ENCODE measurements around the gene GABARAP. TPM values are rescaled to one million over a fixed set of nuclear protein-coding genes. Genes with fewer than 3 reads are reported as not detected.

The GABARAP gene
- total RNA-seq, 8 experiments from 2014 or later: 336 to 734 (median 573) TPM

- Histone ChIP-seq H3K4me3 (peak overlapping the region; percentile 68 to 98 (median 81)), H3K4me1 (replicated peaks in 1 of 2) (peaks cover 23% of the 10 kb centered on the region in 2 donors), H3K27ac (peak overlapping the region; percentile 88 to 89)
- 0 to 20% (median 1%) methylated on average over 1 to 7 of the region's 9 CpGs; no CpG with 5 or more reads in 4 of the 10 experiments for WGBS, 10 experiments
- in situ Hi-C loops (cut with MboI; ENCODE audit: low pct_unique_long_range_greater_than_20kb in 2 of 9, low sequenced_read_pairs in 9 of 9, unreplicated experiment in 9 of 9): no loop called here
- peak; percentile 5 to 21 (median 12) for ATAC-seq (replicated peaks in 6 of 8)
Observed at GRCh38 chr17:7233701-7234082, 8.6 kb downstream of the GABARAP start.

- WGBS, 10 experiments: 46 to 100% (median 80%) methylated on average over 1 to 5 of the region's 5 CpGs; no CpG with 5 or more reads in 3 of the 10 experiments
- in situ Hi-C loops (cut with MboI; ENCODE audit: low pct_unique_long_range_greater_than_20kb in 2 of 9, low sequenced_read_pairs in 9 of 9, unreplicated experiment in 9 of 9): no loop called here
- H3K4me3 ChIP-seq: peak overlapping the region in 3 of 5 donors; percentile 74 to 85 (median 81)
Observed at GRCh38 chr17:7232114-7232513, 10.1 kb downstream of the GABARAP start.

DNA sequence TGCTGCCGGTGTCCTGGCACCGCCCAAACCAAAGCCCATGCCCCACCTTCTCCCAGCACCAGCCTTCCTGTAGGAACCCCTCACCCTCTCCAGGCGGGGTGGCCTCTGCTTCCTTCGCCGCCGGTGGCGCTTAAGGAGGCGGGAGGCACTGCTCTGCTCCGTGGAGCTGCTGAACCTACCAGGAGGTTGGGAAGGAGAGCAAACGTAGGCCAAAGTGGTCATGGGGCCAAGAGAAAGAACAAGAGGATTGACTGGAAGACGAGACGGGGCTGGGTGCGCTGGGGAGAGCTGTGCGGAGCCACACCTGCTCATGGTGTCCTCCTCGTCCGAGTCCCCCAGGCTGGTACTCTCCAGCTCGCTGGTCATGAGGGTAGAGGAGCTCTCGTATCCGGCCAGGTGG lies 12.7 kb downstream of the GABARAP start:
- ATAC-seq (replicated peaks in 6 of 8): no peak
- Histone ChIP-seq H3K27ac (no peak overlapping the region), H3K4me1 (replicated peaks in 1 of 2) (peaks cover 12 to 13% of the 10 kb centered on the region in 2 donors), H3K4me3 (no peak overlapping the region)
- in situ Hi-C loops (cut with MboI; ENCODE audit: low pct_unique_long_range_greater_than_20kb in 2 of 9, low sequenced_read_pairs in 9 of 9, unreplicated experiment in 9 of 9): no loop called here
- WGBS, 10 experiments: no CpG with 5 or more reads among the region's 19 CpGs

More at GRCh38 chr17:7232114-7232513, 10.1 kb downstream of the GABARAP start:
- Histone ChIP-seq H3K27ac (no peak overlapping the region), H3K4me1 (replicated peaks in 1 of 2) (peaks cover 20% of the 10 kb centered on the region in 2 donors)
- no peak for ATAC-seq (replicated peaks in 6 of 8)

- WGBS, 10 experiments: 75 to 100% (median 99%) methylated on average over 1 to 6 of the region's 14 CpGs; no CpG with 5 or more reads in 2 of the 10 experiments
- Histone ChIP-seq H3K27ac (no peak overlapping the region), H3K4me1 (replicated peaks in 1 of 2) (peaks cover 12 to 13% of the 10 kb centered on the region in 2 donors), H3K4me3 (no peak overlapping the region)
- ATAC-seq (replicated peaks in 6 of 8): no peak
- in situ Hi-C loops (cut with MboI; ENCODE audit: low pct_unique_long_range_greater_than_20kb in 2 of 9, low sequenced_read_pairs in 9 of 9, unreplicated experiment in 9 of 9): no loop called here
Observed at GRCh38 chr17:7228920-7229319, 13.3 kb downstream of the GABARAP start.

DNA sequence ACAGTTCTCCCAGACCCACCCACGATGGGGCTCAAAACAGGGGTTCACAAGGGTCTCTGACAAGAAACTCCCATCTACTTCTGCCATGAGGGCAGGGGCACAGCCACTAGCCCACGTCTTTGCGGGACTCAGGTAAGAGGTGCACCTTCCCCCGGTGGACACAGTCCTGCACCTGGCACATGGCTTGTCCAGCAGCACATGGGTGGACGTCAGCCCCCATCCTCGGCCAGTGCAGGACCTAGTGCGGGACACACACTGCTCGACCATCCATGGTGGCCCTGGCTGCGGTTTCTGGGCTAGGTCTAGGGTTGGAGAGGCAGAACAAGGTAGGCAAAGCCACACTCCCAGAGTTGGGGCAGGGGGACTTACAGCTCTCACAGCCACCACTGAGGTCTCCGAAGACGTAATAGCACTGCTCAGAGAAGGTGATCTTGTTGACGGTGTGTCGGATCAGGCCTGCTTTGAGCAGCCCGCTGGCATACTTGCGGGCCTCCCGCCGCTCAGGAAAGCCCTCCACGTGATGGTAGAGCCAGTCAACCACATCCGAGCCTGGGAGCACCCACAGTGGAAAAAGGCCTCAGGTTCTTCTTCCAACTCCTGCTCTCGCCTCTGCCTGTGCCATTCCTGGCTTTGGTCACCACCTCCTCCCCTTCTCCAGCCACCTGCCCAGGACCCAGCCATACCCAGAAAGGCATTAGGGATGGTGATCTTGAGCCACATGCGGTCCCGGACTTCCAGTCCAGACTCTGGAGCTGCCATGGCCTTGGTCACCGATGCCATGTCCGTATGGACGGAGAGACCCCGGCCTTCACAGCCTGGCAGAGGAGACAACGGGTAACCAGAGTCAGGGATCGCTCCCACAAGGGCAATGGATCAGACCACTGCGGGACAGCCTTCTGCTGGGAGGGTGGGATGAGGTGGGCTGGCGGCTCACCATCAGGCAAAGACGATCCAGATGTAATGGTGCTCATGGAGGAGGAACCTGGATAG lies 15.2 kb downstream of the GABARAP start:
- WGBS, 10 experiments: 73 to 100% (median 93%) methylated on average over 2 to 10 of the region's 31 CpGs; no CpG with 5 or more reads in 4 of the 10 experiments

GRCh38 chr17:7225711-7226331 lies 16.4 kb downstream of the GABARAP start:
- 93 to 100% (median 96%) methylated on average over 3 to 5 of the region's 21 CpGs; no CpG with 5 or more reads in 7 of the 10 experiments for WGBS, 10 experiments
- Histone ChIP-seq H3K27ac (no peak overlapping the region), H3K4me1 (replicated peaks in 1 of 2) (peaks cover 1 to 3% of the 10 kb centered on the region in 2 donors), H3K4me3 (no peak overlapping the region)
- ATAC-seq (replicated peaks in 6 of 8): peak in 4 of 8 experiments; percentile 3 to 11 (median 4)
- in situ Hi-C loops (cut with MboI; ENCODE audit: low pct_unique_long_range_greater_than_20kb in 2 of 9, low sequenced_read_pairs in 9 of 9, unreplicated experiment in 9 of 9): no loop called here

More for the DNA sequence above, 15.2 kb downstream of the GABARAP start:
- Histone ChIP-seq H3K27ac (no peak overlapping the region), H3K4me3 (no peak overlapping the region), H3K4me1 (replicated peaks in 1 of 2) (peaks cover 2 to 4% of the 10 kb centered on the region in 2 donors)
- in situ Hi-C loops (cut with MboI; ENCODE audit: low pct_unique_long_range_greater_than_20kb in 2 of 9, low sequenced_read_pairs in 9 of 9, unreplicated experiment in 9 of 9): no loop called here
- ATAC-seq (replicated peaks in 6 of 8): no peak

- WGBS, 10 experiments: 100% methylated on average over 1 of the region's 15 CpGs; no CpG with 5 or more reads in 8 of the 10 experiments
- no peak overlapping the region for H3K4me3 ChIP-seq
- no peak for ATAC-seq (replicated peaks in 6 of 8)
- peaks cover 7 to 8% of the 10 kb centered on the region in 2 donors for H3K4me1 ChIP-seq (replicated peaks in 1 of 2)
- in situ Hi-C loops (cut with MboI; ENCODE audit: low pct_unique_long_range_greater_than_20kb in 2 of 9, low sequenced_read_pairs in 9 of 9, unreplicated experiment in 9 of 9): no loop called here
- H3K27ac ChIP-seq: no peak overlapping the region
Observed at GRCh38 chr17:7224661-7225111, 17.6 kb downstream of the GABARAP start.

- in situ Hi-C loops (cut with MboI; ENCODE audit: low pct_unique_long_range_greater_than_20kb in 2 of 9, low sequenced_read_pairs in 9 of 9, unreplicated experiment in 9 of 9): no loop called here
- Histone ChIP-seq H3K4me3 (no peak overlapping the region), H3K27ac (no peak overlapping the region), H3K4me1 (replicated peaks in 1 of 2) (peaks cover 7 to 12% of the 10 kb centered on the region in 2 donors)
- WGBS, 10 experiments: 89% methylated on average over 1 of the region's 10 CpGs; no CpG with 5 or more reads in 9 of the 10 experiments
- ATAC-seq (replicated peaks in 6 of 8): no peak
Observed at GRCh38 chr17:7224110-7224509, 18.1 kb downstream of the GABARAP start.

DNA sequence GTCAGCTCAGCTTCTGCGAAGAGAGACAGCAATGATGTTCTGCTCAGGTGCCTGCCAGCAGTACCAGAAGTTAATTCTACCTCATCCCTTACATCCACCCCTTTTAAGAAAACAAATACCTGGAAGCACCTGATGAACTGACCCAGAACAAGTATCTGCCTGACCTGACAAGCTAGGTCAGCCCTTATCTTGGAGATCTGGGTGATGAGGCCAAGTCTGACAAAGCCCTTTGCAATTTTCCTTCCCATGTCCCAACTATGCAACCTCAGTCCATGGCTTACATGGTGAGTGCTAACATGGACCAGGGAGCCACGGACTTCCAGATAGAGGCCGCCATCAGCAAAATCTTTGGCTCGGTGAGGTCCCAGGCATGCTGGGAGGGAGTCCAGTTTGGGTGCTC lies 18.9 kb downstream of the GABARAP start:
- ATAC-seq (replicated peaks in 6 of 8): no peak
- in situ Hi-C loops (cut with MboI; ENCODE audit: low pct_unique_long_range_greater_than_20kb in 2 of 9, low sequenced_read_pairs in 9 of 9, unreplicated experiment in 9 of 9): no loop called here
- WGBS, 10 experiments: 65 to 100% (median 91%) methylated on average over 1 to 4 of the region's 4 CpGs; no CpG with 5 or more reads in 4 of the 10 experiments
- no peak overlapping the region for H3K4me3 ChIP-seq
- H3K4me1 ChIP-seq (replicated peaks in 1 of 2): peaks cover 7 to 18% of the 10 kb centered on the region in 2 donors
- H3K27ac ChIP-seq: no peak overlapping the region

GRCh38 chr17:7222972-7223292 lies 19.3 kb downstream of the GABARAP start:
- in situ Hi-C loops (cut with MboI; ENCODE audit: low pct_unique_long_range_greater_than_20kb in 2 of 9, low sequenced_read_pairs in 9 of 9, unreplicated experiment in 9 of 9): no loop called here
- no peak for ATAC-seq (replicated peaks in 6 of 8)

DNA sequence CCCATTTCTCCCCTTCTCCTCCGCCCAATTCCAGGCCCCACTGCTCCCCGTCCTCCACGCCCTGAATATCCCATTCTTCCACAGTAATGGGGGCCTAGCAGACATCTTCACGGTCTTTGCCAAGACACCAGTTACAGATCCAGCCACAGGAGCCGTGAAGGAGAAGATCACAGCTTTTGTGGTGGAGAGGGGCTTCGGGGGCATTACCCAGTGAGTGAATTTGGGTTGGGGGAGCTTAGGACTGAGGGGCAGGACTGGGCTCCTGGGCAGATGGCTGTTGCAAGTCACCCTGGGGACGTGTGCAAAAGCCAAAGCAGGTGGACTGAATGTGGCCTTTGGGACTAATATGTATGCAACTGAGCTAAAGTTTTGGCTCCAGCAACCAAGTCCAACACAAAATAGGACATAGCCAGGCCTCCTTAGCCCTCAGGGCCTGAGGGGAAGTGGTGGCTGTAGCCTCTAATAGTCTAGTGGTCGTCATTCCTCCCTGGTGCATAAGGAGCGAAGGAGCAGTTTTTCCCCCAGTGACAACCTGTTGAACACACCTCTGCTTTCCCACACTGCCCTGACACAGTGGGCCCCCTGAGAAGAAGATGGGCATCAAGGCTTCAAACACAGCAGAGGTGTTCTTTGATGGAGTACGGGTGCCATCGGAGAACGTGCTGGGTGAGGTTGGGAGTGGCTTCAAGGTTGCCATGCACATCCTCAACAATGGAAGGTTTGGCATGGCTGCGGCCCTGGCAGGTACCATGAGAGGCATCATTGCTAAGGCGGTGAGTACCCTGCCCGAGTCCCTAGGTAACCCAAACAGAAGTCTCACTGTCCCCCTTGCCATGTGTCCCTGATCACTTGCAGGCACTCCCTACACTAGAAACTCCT lies 19.9 kb downstream of the GABARAP start:
- H3K27ac ChIP-seq: no peak overlapping the region
- H3K4me3 ChIP-seq: no peak overlapping the region
- H3K4me1 ChIP-seq (replicated peaks in 1 of 2): peaks cover 14 to 25% of the 10 kb centered on the region in 2 donors
- ATAC-seq (replicated peaks in 6 of 8): no peak
- in situ Hi-C loops (cut with MboI; ENCODE audit: low pct_unique_long_range_greater_than_20kb in 2 of 9, low sequenced_read_pairs in 9 of 9, unreplicated experiment in 9 of 9): no loop called here
- WGBS, 10 experiments: 0 to 100% (median 91%) methylated on average over 1 to 5 of the region's 15 CpGs; no CpG with 5 or more reads in 3 of the 10 experiments

More at GRCh38 chr17:7222972-7223292, 19.3 kb downstream of the GABARAP start:
- H3K27ac ChIP-seq: no peak overlapping the region
- peaks cover 12 to 22% of the 10 kb centered on the region in 2 donors for H3K4me1 ChIP-seq (replicated peaks in 1 of 2)
- H3K4me3 ChIP-seq: no peak overlapping the region
- 50 to 87% (median 69%) methylated on average over 1 to 5 of the region's 7 CpGs; no CpG with 5 or more reads in 4 of the 10 experiments for WGBS, 10 experiments

Measured in motor neuron (in vitro differentiated cells).